GM10266 (cell line): ENCODE measurements around the gene C22orf39.

Source experiments
- DNase-seq: peaks from one replicate; pipeline ENCODE4 v3.0.0; 2012; ENCODE audit errors: extremely low spot score
- TF ChIP-seq, protein P1 (sequence below): IDR thresholded peaks from 2 replicates; pipeline ENCODE4 v1.5.1; 2012; ENCODE audit warnings: mild to moderate bottlenecking, low read depth; ENCODE audit not compliant: control insufficient read depth, insufficient read depth; ENCODE audit errors: missing control alignments

C22orf39 gene

DNA sequence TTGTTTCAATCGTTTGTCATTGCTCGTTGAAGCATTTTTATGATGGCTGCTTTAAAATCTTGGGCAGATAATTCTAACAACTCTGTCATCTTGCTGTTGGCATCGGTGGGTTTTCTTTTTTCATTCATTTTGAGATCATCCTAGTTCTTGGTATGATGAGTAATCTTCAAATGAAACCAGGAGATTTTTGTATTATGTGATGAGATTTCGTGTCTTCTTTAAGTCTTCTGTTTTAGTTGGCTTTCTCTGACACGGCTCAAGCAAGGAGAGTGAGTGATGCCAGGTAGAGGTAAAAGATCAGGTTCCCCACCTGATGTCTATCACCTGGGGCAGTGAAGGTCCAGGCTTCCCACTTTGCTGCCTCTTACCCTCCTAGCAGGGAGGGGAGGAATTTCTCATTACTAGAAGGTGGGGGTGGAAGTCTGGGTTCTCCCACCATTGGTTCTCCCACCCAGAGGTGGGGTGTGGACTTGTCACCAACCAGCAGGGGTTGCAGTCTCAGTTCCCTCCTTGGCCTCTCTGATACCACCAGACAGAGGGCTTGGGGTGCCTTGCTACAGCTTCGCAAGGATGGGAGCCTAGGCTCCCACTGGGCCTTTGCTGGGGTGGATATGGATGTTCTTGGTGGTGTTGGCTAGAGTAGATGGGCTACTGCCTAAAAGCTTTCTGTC lies 45.1 kb upstream of the C22orf39 start:
- TF ChIP-seq, protein P1, sequence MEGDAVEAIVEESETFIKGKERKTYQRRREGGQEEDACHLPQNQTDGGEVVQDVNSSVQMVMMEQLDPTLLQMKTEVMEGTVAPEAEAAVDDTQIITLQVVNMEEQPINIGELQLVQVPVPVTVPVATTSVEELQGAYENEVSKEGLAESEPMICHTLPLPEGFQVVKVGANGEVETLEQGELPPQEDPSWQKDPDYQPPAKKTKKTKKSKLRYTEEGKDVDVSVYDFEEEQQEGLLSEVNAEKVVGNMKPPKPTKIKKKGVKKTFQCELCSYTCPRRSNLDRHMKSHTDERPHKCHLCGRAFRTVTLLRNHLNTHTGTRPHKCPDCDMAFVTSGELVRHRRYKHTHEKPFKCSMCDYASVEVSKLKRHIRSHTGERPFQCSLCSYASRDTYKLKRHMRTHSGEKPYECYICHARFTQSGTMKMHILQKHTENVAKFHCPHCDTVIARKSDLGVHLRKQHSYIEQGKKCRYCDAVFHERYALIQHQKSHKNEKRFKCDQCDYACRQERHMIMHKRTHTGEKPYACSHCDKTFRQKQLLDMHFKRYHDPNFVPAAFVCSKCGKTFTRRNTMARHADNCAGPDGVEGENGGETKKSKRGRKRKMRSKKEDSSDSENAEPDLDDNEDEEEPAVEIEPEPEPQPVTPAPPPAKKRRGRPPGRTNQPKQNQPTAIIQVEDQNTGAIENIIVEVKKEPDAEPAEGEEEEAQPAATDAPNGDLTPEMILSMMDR: no peak
- DNase-seq: no peak

DNA sequence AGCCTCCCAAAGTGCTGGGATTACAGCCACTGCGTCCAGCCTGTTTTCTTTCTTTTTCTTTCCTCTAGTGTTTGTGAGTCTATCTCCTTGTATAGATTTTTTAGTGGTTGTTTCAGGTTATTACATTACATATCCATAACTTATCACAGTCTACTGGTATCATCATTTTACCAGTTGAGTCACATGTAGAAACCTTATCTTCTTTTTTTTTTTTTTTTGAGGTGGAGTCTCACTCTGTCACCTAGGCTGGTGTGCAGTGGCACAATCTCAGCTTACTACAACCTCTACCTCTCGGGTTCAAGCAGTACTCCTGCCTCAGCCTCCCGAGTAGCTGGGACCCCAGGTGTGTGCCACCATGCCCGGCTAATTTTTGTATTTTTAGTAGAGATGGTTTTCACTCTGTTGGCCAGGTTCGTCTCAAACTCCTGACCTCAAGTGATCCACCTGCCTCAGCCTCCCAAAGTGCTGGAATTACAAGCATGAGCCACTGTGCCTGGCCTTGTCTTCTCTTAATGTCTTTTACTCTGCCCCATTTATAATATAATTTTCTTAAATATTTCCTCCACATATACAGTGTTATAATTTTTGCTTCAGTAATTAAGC lies 43.2 kb upstream of the C22orf39 start:
- no peak for DNase-seq
- TF ChIP-seq, protein P1: no peak

DNA sequence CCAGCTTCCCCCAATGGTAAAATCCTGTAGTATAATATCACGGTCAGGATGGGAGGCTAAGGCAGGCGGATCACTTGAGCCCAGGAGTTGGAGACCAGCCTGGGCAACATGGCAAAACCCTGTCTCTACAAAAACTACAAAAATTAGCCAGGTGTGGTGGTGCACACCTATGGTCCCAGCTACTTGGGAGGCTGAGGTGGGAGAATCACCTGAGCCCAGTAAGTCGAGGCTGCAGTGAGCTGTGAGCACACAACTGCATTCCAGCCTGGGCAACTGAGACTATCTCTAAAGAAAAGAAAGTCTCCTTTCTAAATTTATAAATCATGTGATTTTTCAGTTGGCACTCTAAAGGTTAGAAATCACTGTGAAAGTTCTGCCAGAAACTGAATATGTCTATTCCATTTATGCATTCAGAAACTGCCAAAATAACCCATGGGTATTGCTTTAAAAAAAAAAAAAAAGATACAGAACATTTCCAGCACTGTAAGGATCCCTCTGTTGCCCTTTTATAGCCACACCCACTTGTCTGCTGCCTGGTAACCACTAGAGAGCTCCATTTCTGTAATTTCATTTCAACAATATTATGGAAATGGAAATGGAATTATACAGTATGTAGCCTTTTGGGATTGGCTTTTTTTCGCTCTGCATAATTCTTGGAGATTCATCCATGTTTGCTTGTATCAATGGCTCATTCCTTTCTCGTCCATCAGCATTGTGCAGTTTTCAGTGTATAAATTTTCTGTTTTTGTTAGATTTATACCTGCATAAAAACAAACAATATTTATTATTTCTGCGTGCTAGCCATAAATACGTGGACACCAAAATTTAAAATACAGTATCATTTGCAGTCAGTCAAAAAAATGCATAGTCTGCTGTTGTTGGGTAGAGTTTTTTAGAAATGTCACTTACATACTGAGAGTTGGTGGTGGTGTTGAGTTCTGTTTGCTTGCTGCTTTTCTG lies 41.7 kb upstream of the C22orf39 start:
- no peak for DNase-seq
- TF ChIP-seq, protein P1: no peak

DNA sequence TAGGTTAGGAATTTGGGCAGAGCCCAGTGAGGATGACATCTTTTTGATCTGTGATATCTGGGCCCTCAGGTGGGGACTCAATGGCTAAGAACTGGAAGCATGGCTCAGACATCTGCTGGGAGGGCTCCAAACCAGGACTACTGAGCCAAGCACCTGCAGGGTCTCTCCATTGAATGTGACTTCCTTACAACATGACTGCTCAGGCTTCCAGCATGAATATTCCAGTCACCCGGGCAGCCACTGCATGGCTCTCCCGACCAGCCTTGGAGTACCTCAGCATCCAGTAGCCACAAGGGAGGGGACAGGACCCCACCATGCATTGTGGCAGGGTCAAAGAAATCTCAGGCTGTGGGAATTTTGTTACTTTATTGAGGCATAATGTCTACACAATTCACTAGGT lies 40.8 kb upstream of the C22orf39 start:
- no peak for DNase-seq
- TF ChIP-seq, protein P1: no peak

DNA sequence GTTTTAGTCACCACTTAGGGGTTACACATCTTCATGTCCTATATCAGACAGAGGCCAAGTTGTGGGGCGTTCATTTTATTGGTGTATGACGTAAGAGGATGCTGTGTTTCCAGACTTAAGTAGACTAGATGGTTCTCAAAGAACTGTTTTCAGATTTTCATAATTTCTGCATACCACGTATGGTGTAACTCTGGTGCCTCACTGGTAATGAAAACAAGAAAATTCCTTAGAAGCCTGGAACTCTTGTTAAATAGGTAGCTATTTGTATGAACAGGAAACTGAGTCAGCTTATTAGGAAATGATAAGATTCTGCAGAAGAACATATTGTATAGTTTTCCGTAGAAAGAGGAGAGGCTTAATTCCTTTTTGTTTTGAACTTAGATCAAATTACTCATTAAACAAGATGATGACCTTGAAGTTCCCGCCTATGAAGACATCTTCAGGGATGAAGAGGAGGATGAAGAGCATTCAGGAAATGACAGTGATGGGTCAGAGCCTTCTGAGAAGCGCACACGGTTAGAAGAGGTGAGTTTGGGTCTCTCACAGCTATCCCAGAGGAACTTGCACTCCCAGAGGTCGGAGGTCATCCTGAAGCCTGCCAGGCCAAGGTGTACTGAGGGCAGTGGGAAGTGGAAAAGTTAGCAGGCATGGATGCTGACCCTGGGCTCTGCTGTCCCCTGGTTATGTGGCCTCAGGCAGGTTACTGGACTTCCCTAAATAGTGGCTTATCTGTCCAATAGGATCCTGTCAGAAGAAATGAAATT lies 36.2 kb upstream of the C22orf39 start:
- no peak for DNase-seq
- TF ChIP-seq, protein P1: no peak

DNA sequence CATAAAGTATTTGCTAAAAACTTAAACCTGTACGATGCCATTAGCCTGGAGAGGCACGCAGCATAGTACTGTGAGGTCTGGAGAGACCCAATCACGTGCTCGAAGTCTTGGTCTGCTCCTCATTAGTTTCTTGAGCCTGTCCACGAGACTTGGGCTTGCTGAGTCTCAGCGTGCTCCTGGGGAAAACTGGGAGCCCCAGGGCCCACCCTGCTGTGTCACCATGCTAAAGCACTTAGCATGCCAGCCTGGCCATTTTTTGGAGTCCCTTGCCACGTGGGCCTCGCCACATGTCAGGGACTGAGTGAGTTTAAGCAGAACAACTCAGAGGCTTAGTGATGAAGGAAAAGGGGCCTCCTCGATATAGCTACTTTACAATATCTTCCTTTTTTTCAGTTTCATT lies 34.8 kb upstream of the C22orf39 start:
- no peak for DNase-seq
- TF ChIP-seq, protein P1: no peak
